ENCODE results near the gene CHST2.
"Not testable (repeated sequence)": the region's sequence is repeated elsewhere in the genome, so short reads cannot be mapped to it uniquely, and the experiment has no call there.

CHST2 gene

GRCh38 chr3:143119009-143119914, at the start of gene CHST2:
Gene CHST2 (plus strand): TSS chr3:143119771. CDS start chr3:143120817, 1,046 bp downstream.
- TF ChIP-seq CTCF (IDR thresholded peaks at IDR 0.05; ENCODE audit: borderline replicate concordance, control extremely low read depth, extremely low read depth, insufficient read depth, missing control alignments), result no peak
- DNase-seq (ENCODE audit: low spot score), result peak; percentile 95
- in situ Hi-C loops (cut with MboI; ENCODE audit: low sequenced_read_pairs, unreplicated experiment), result no loop called here

- in situ Hi-C loops (cut with MboI; ENCODE audit: low sequenced_read_pairs, unreplicated experiment), result no loop called here
- DNase-seq (ENCODE audit: low spot score), result no peak
- no peak for TF ChIP-seq CTCF (IDR thresholded peaks at IDR 0.05; ENCODE audit: borderline replicate concordance, control extremely low read depth, extremely low read depth, insufficient read depth, missing control alignments)
Observed at GRCh38 chr3:143070977-143071551, 48.5 kb upstream of the CHST2 start.

- no peak for TF ChIP-seq CTCF (IDR thresholded peaks at IDR 0.05; ENCODE audit: borderline replicate concordance, control extremely low read depth, extremely low read depth, insufficient read depth, missing control alignments)
- in situ Hi-C loops (cut with MboI; ENCODE audit: low sequenced_read_pairs, unreplicated experiment), result no loop called here
- no peak for DNase-seq (ENCODE audit: low spot score)
Observed at GRCh38 chr3:143071776-143072175, 47.8 kb upstream of the CHST2 start.

GRCh38 chr3:143072298-143073020, 47.1 kb upstream of the CHST2 start:
- in situ Hi-C loops (cut with MboI; ENCODE audit: low sequenced_read_pairs, unreplicated experiment); DNase-seq (ENCODE audit: low spot score): not testable (repeated sequence)

- in situ Hi-C loops (cut with MboI; ENCODE audit: low sequenced_read_pairs, unreplicated experiment); DNase-seq (ENCODE audit: low spot score): not testable (repeated sequence)
Observed at GRCh38 chr3:143073541-143073940, 46.0 kb upstream of the CHST2 start.

GRCh38 chr3:143073983-143074382, 45.6 kb upstream of the CHST2 start:
- in situ Hi-C loops (cut with MboI; ENCODE audit: low sequenced_read_pairs, unreplicated experiment); DNase-seq (ENCODE audit: low spot score): not testable (repeated sequence)

- DNase-seq (ENCODE audit: low spot score), result no peak
- no peak for TF ChIP-seq CTCF (IDR thresholded peaks at IDR 0.05; ENCODE audit: borderline replicate concordance, control extremely low read depth, extremely low read depth, insufficient read depth, missing control alignments)
Observed at GRCh38 chr3:143078883-143079282, 40.7 kb upstream of the CHST2 start.

GRCh38 chr3:143080196-143080595, 39.4 kb upstream of the CHST2 start:
- in situ Hi-C loops (cut with MboI; ENCODE audit: low sequenced_read_pairs, unreplicated experiment), result no loop called here
- TF ChIP-seq CTCF (IDR thresholded peaks at IDR 0.05; ENCODE audit: borderline replicate concordance, control extremely low read depth, extremely low read depth, insufficient read depth, missing control alignments), result no peak
- DNase-seq (ENCODE audit: low spot score), result no peak

More at GRCh38 chr3:143078883-143079282, 40.7 kb upstream of the CHST2 start:
- in situ Hi-C loops (cut with MboI; ENCODE audit: low sequenced_read_pairs, unreplicated experiment), result no loop called here
